ENCODE data around the gene TRMT13.

TRMT13 gene

GRCh38 chr1:100132566-100133477, at the start of gene TRMT13, which contains the start of gene SASS6:
Gene TRMT13, plus strand, starts transcription at chr1:100133163. Its CDS starts 6 bp downstream, at chr1:100133169.
Gene SASS6, minus strand, starts transcription at chr1:100132930. Its CDS starts 116 bp downstream, at chr1:100132814.
- DNase-seq (ENCODE audit: extremely low read depth, low read depth), result peak; percentile 94
- peak within 1 kb of the TSS; percentile 95 for H3K4me3 ChIP-seq (replicated peaks; ENCODE audit: low read depth, low read length)
- TF ChIP-seq CTCF (IDR thresholded peaks at IDR 0.05; ENCODE audit: low read depth, low read length, missing control alignments), result no peak

GRCh38 chr1:100087396-100087795, 45.6 kb upstream of the TRMT13 start:
- TF ChIP-seq CTCF (IDR thresholded peaks at IDR 0.05; ENCODE audit: low read depth, low read length, missing control alignments), result no peak
- H3K4me3 ChIP-seq (replicated peaks; ENCODE audit: low read depth, low read length), result no peak overlapping the region
- no peak for DNase-seq (ENCODE audit: extremely low read depth, low read depth)

GRCh38 chr1:100089082-100089481, 43.9 kb upstream of the TRMT13 start:
- no peak for DNase-seq (ENCODE audit: extremely low read depth, low read depth)
- TF ChIP-seq CTCF (IDR thresholded peaks at IDR 0.05; ENCODE audit: low read depth, low read length, missing control alignments), result no peak
- H3K4me3 ChIP-seq (replicated peaks; ENCODE audit: low read depth, low read length), result no peak overlapping the region

- TF ChIP-seq CTCF (IDR thresholded peaks at IDR 0.05; ENCODE audit: low read depth, low read length, missing control alignments), result no peak
- DNase-seq (ENCODE audit: extremely low read depth, low read depth), result no peak
These were observed 42.5 kb upstream of the TRMT13 start for GRCh38 chr1:100090471-100090870.

GRCh38 chr1:100100202-100100601, 32.8 kb upstream of the TRMT13 start:
- TF ChIP-seq CTCF (IDR thresholded peaks at IDR 0.05; ENCODE audit: low read depth, low read length, missing control alignments), result no peak
- DNase-seq (ENCODE audit: extremely low read depth, low read depth), result no peak
- H3K4me3 ChIP-seq (replicated peaks; ENCODE audit: low read depth, low read length), result no peak overlapping the region

More at GRCh38 chr1:100090471-100090870, 42.5 kb upstream of the TRMT13 start:
- H3K4me3 ChIP-seq (replicated peaks; ENCODE audit: low read depth, low read length), result no peak overlapping the region

- TF ChIP-seq CTCF (IDR thresholded peaks at IDR 0.05; ENCODE audit: low read depth, low read length, missing control alignments), result no peak
- no peak overlapping the region for H3K4me3 ChIP-seq (replicated peaks; ENCODE audit: low read depth, low read length)
- DNase-seq (ENCODE audit: extremely low read depth, low read depth), result no peak
These were observed 31.4 kb upstream of the TRMT13 start for GRCh38 chr1:100101564-100101963.

All from HFF-Myc (cell line).